SKM-1 treated with dmso at 0.1 percent for 144 hours (cell line): ENCODE measurements around the gene ADRM1.

ENCODE experiments used
- DNase-seq: peaks from one replicate; lab custom pipeline; 2025; ENCODE audit not compliant: unreplicated experiment; lab: John Stamatoyannopoulos, UW

Gene ADRM1

DNA sequence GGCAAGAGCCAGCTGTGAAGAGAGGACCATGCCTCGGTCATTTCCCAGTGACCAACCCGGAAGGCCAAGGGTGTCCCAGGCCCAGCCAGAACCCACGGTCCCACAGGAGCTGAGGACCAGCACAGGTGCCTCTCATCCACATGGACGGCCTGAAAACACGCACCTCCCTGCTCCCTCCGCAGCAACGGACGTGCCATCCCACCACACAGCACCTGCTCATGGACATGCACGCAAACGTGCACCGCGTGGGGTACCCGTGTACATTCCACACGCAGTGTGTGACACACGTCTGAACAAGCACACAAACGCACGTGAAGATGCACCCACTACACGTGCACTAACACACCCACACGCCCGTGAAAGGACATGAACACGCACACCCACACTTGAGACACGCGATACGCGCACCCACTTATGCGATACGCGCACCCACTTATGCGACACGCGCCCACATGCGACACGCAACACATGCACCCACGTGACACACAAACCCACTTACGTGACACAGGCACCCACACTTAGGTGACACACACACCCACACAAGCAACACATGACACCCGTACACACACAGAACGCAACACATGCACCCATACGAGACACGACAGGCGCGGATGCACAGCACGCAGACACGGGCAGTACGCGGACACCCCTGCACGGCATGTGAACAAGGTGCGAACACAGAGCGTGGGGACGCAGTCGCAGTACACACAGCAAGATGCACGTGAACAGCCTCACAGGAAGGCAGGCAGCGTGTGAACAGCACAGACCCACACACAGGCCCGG lies 34.2 kb downstream of the ADRM1 start:
- no peak for DNase-seq

DNA sequence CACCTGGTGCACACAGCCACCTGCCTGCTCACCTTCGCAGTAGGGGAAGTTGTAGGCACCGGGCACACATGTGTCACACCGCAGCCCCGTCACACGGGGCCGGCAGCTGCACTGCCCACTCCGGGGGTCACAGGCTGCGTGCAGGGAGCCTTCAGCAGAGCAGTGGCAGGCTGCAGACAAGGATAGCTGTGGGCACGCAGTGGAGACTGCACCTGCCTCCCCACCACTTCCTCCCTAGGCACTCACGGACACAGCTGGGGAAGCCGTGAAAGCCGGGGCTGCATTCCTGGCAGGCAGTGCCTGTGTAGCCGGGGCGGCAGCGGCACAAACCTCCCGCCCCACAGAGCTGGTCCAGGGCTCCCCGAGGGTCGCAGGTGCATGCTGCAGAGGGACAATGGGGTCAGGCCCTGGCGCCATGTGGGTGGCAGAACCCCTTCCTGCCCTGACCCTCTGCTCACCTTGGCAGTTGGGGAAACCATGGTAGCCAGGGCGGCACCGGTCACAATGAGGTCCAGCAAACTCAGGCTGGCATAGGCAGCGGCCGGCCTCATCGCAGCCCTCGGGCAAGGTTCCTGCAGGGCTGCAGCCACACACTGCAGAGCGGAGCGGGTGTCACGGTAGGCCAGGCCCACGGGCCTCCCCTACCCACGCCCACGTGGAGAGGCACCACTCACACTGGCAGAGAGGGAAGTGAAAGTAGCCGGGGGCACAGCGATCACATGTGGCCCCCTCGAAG lies 34.9 kb downstream of the ADRM1 start:
- DNase-seq, result no peak

DNA sequence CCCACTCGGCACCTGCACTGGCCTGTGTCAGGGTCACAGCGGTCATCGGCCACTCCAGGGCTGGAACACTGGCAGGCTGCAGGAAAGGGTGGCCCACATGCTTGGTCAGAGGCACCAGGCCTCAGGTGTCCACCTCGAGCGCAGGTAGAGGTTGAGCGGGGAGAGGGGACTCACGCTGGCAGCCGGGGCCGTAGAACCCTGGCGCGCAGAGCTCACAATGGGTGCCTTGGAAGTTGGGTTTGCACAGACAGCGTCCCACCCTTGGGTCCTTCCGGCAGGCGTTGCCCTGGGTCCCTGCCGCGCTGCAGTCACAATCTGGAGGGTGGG lies 35.5 kb downstream of the ADRM1 start:
- no peak for DNase-seq

DNA sequence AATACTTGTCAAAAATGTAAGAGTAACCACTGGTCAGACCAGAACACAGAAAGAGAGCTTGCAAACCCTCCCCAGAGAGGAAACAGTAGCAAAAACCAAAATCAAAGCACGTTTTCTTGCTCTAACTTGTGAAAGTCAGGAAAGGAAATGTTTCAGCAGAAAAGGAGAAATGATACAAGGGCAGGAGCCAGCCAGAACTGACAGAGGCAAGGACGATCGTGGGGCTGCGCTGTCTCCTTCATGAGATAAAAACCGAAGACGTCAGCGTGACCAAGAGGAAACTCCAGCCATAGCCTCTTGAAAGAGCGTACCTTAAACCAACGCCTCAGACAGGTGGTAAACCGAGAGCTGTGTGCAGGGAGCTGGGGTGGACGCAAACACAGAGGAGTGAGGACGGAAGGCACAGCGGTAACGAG lies 36.9 kb downstream of the ADRM1 start:
- no peak for DNase-seq

DNA sequence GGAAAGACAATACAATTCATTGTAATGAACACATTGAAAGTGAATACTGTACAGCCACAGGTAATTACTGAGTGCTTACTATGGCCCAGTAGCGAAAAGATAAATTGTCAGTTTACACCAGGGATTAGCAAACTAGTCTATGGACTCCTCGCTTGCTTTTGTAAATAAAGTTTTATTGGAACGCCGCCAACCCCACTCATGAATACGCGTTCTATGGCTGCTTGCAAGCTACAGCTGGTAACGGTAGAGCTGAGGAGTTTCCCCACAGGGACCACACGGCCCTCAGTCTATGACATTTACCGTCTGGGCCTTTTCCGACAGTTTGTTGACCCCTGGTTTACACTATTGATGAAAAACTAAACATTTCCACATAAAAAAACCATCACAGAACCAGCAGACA lies 40.1 kb downstream of the ADRM1 start:
- no peak for DNase-seq

- DNase-seq, result no peak
Observed at GRCh38 chr20:62344092-62344491, 41.3 kb downstream of the ADRM1 start.

- DNase-seq, result no peak
Observed at GRCh38 chr20:62344782-62345181, 42.0 kb downstream of the ADRM1 start.

DNA sequence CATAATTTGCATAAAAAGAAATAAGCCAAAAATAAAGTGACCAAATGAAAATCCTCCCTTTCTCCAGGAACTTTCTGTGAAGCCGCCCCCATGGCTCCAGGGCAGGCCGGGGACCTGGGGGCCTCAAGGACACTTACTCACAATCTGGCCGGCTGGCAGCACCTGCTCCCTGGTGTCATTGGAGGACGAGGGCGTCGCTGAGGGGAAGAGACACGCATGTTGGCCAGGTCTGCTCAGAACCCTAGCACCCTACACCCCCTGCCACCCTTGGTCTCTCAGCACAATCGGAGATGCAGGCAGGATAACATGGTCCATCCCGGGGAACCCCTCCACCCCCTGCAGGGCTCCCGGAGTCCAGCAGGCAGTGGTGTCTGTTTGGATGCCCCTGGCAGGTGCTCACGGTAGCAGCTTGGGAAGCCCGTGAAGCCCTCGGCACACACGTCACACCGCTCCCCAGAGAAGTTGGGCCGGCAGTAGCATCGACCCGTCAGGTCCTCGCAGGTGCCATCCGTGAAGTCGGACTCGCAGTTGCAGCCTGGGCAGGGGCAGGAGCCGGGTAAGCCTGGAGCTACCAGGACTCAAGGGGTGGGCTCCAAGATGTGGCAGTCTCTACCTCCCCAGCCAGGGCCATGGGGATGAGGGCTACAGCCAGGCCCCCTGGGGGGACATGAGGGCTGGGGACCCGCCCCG lies 43.0 kb downstream of the ADRM1 start:
- no peak for DNase-seq

GRCh38 chr20:62346398-62347150 lies 43.8 kb downstream of the ADRM1 start:
- no peak for DNase-seq

GRCh38 chr20:62347151-62347404 lies 44.3 kb downstream of the ADRM1 start:
- DNase-seq, result no peak

GRCh38 chr20:62347445-62347844 lies 44.6 kb downstream of the ADRM1 start:
- DNase-seq, result no peak

GRCh38 chr20:62348604-62349003 lies 45.8 kb downstream of the ADRM1 start:
- no peak for DNase-seq

- DNase-seq, result no peak
Observed at GRCh38 chr20:62349556-62350097, 46.8 kb downstream of the ADRM1 start.

DNA sequence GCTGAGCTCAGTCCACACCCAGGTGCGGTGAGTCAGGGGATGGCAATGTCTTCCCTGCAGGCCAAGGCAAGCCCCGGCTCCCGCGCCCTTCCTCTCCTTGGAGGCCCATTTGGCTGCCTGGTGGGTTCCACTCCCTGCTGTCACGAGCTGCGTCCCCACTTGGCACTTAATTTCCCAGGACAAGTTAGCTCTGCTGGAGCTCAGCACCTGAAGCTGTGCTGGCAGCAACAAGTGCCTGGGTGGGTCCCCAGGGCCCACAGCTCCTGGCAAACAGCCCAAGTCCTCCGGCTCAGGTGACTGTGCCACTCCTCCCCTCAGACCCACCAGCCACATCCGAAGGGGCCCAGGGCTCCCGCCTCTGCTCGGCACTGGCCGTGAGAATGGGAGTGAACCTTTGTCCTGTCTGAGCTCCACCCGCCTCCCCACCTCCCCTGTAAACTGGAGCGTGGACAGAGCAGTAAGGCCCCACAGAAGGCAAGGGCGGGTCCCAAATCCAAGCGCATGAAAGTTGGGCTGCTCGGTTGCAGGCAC lies 47.4 kb downstream of the ADRM1 start:
- DNase-seq, result no peak

GRCh38 chr20:62350629-62351422 lies 48.0 kb downstream of the ADRM1 start:
- no peak for DNase-seq

DNA sequence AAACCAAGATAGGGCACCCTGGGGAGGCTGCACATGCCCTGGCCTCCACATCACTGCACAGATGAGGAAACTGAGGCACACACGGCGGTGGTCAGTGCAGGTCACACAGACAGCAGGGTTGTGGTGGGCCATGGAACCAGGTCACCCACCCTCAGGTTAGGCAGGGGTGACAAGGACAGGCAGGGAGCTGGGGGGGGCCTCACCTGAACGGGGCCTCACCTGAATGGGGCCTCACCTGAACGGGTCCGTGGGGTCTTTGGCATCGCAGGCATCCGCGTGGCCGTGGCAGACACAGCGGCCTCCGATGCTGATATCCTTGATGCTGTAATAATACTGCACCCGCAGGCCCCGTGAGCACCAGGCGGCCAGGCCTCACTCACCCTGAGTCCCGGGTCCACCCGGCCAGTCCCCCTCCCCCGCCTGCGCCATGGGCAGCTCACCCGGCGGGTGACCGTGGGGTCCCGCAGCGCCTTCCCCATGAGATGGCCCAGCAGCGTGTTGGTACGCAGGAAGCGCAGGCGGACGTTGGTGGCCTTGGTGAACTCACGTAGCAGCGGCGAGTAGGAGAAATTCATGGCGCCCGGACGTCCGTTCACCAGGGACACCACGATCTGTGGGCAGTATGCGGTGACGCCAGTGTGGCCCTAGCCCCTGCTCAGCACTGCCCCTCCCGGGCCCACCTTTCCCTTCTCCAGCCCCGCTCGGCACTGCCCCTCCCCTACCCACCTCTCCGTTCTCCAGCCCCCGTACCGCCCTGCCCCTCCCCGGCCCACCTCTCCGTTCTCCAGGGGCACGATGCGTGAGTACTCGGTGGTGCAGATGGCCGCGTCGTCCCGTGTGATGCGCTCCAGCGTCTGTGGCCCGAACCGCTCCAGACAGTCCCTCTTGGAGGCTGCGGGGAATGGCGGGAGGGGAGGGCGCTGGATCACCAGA lies 48.9 kb downstream of the ADRM1 start:
- DNase-seq, result no peak

DNA sequence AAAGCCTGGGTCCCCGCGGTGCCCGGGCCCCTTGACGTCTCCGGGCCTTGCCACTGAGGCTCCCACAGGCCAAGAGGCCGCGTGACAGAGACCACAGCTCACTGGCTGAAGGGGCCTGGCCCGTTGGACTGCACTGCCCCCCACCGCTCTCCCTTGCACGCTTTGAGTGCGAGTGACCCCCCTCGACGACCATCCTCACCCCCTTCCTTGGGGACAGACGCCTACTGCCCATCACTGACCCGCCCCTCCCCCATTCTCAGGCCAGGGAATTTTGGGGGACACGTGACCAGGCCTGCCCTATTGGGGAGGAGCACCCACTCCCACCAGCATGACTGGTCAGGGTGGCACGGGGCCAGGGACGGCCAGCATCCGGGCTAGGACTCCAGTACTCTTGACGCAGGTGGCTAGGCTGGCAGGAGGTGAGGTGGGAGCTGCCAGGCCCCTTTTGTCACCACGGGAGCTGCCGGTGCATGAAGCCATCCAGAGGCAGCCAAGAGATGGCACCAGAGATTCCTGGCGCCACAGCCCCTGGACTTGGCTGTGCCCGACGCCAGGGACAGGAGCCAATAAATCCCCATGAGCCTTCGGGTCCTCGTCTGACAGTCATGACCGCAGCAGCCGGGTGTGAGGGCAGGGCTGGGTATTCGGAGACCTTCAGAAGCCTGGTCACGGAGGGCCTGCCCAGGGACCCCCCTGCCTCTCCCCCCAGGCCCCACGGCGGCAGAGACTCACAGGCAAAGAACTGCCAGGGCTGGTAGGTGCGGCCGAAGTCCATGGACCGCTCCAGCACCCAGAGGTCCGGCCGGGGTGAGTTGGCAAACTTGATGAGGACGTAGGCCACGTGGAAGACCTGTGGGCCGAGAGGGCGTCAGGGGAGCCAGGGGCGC lies 49.8 kb downstream of the ADRM1 start:
- no peak for DNase-seq

DNA sequence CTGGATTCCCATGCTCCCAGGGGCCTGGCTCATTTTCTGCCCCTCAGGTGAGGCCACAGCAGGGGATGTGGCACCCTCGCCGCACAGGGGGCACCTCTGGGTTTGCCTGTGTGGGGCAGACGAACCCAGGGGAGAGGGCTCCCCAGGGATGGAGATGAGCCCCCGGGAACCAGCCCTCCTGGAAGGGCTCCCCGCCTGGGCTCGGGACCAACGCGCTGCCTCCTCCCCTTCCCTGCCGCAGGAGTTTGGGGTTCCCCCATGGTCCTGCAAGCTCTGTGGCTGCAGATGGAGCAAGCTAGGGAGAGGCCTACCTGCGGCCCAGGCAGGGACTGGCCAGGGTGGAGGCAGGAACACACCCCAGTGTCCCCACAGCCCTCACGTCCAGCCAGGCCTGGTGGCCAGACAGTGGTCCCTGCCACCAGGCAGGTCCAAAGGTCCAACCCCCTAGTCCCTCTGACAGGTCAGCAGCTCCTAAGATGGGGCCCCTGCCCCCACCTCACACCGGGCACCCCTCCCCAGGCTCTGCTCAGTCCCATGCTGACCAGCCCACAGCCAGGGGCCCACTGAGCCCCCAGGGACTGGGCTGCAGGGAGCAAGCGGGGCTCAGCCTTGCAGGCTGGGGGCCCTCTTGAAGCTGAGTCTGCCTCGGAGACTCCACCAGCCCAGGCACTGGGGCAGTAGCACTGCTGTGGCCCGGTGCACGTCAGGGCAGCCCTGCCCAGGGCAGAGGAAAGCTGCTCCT lies 50.7 kb downstream of the ADRM1 start:
- DNase-seq, result no peak
